ENCODE measurements around the gene ENO1.

Gene ENO1

GRCh38 chr1:8822373-8823294 lies 55.9 kb downstream of the ENO1 start (continued):
- 0 out of 2 replicates have a peak, but pooled peaks have one; percentile 26 for TF ChIP-seq KLF8 (tag by site-specific recombination; IDR thresholded peaks at IDR 0.05)
- TF ChIP-seq ZNF114 (tag by site-specific recombination; IDR thresholded peaks at IDR 0.05) = no peak
- peak; percentile 66 for TF ChIP-seq KLF1 (tag by site-specific recombination; IDR thresholded peaks at IDR 0.05)
- TF ChIP-seq YY1 (tag by site-specific recombination; IDR thresholded peaks at IDR 0.05) = peak; percentile 34; the same call in 1 of the 2 replicates
- peak; percentile 62 for TF ChIP-seq ZBTB8A (tag by site-specific recombination; IDR thresholded peaks at IDR 0.05)
- peak; percentile 87 for TF ChIP-seq PRDM4 (tag by site-specific recombination; IDR thresholded peaks at IDR 0.05)
- peak; percentile 75 for TF ChIP-seq ZSCAN16 (tag by site-specific recombination; IDR thresholded peaks at IDR 0.05)
- 0 out of 2 replicates have a peak, but pooled peaks have one; percentile 48 for TF ChIP-seq ZNF133 (tag by site-specific recombination; IDR thresholded peaks at IDR 0.05)
- TF ChIP-seq KLF10 (tag by site-specific recombination; IDR thresholded peaks at IDR 0.05) = peak; percentile 85
- TF ChIP-seq, protein P1, sequence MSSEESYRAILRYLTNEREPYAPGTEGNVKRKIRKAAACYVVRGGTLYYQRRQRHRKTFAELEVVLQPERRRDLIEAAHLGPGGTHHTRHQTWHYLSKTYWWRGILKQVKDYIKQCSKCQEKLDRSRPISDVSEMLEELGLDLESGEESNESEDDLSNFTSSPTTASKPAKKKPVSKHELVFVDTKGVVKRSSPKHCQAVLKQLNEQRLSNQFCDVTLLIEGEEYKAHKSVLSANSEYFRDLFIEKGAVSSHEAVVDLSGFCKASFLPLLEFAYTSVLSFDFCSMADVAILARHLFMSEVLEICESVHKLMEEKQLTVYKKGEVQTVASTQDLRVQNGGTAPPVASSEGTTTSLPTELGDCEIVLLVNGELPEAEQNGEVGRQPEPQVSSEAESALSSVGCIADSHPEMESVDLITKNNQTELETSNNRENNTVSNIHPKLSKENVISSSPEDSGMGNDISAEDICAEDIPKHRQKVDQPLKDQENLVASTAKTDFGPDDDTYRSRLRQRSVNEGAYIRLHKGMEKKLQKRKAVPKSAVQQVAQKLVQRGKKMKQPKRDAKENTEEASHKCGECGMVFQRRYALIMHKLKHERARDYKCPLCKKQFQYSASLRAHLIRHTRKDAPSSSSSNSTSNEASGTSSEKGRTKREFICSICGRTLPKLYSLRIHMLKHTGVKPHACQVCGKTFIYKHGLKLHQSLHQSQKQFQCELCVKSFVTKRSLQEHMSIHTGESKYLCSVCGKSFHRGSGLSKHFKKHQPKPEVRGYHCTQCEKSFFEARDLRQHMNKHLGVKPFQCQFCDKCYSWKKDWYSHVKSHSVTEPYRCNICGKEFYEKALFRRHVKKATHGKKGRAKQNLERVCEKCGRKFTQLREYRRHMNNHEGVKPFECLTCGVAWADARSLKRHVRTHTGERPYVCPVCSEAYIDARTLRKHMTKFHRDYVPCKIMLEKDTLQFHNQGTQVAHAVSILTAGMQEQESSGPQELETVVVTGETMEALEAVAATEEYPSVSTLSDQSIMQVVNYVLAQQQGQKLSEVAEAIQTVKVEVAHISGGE (tag by site-specific recombination; conservative IDR thresholded peaks at IDR 0.05; ENCODE audit: low read depth) = peak; percentile 84
- TF ChIP-seq HIC1 (tag by site-specific recombination; IDR thresholded peaks at IDR 0.05) = no peak; the same call in 1 of the 2 replicates
- TF ChIP-seq MYNN (tag by site-specific recombination; IDR thresholded peaks at IDR 0.05; ENCODE audit: borderline replicate concordance) = peak; percentile 92
- peak; percentile 43; the same call in 1 of the 2 replicates for TF ChIP-seq MZF1 (tag by site-specific recombination; IDR thresholded peaks at IDR 0.05; ENCODE audit: borderline replicate concordance)
- TF ChIP-seq HOXA7 (CRISPR knock-in tag; IDR thresholded peaks at IDR 0.05; ENCODE audit: borderline replicate concordance) = no peak
- TF ChIP-seq FEZF1 (tag by site-specific recombination; IDR thresholded peaks at IDR 0.05) = peak; percentile 92
- TF ChIP-seq OSR2 (tag by site-specific recombination; IDR thresholded peaks at IDR 0.05) = peak; percentile 90
- peak; percentile 54; the same call in 1 of the 2 replicates for TF ChIP-seq ZBTB17 (tag by site-specific recombination; IDR thresholded peaks at IDR 0.05)
- TF ChIP-seq ZNF629 (tag by site-specific recombination; IDR thresholded peaks at IDR 0.05) = peak; percentile 80
- peak; percentile 94 for TF ChIP-seq HOXD13 (CRISPR knock-in tag; IDR thresholded peaks at IDR 0.05; ENCODE audit: borderline replicate concordance)
- no peak for TF ChIP-seq ZNF548 (tag by site-specific recombination; IDR thresholded peaks at IDR 0.05)
- TF ChIP-seq ZNF24 (tag by site-specific recombination; IDR thresholded peaks at IDR 0.05) = peak; percentile 92
- peak; percentile 50; the same call in 1 of the 2 replicates for TF ChIP-seq YY2 (tag by site-specific recombination; IDR thresholded peaks at IDR 0.05)
- TF ChIP-seq, protein P2, sequence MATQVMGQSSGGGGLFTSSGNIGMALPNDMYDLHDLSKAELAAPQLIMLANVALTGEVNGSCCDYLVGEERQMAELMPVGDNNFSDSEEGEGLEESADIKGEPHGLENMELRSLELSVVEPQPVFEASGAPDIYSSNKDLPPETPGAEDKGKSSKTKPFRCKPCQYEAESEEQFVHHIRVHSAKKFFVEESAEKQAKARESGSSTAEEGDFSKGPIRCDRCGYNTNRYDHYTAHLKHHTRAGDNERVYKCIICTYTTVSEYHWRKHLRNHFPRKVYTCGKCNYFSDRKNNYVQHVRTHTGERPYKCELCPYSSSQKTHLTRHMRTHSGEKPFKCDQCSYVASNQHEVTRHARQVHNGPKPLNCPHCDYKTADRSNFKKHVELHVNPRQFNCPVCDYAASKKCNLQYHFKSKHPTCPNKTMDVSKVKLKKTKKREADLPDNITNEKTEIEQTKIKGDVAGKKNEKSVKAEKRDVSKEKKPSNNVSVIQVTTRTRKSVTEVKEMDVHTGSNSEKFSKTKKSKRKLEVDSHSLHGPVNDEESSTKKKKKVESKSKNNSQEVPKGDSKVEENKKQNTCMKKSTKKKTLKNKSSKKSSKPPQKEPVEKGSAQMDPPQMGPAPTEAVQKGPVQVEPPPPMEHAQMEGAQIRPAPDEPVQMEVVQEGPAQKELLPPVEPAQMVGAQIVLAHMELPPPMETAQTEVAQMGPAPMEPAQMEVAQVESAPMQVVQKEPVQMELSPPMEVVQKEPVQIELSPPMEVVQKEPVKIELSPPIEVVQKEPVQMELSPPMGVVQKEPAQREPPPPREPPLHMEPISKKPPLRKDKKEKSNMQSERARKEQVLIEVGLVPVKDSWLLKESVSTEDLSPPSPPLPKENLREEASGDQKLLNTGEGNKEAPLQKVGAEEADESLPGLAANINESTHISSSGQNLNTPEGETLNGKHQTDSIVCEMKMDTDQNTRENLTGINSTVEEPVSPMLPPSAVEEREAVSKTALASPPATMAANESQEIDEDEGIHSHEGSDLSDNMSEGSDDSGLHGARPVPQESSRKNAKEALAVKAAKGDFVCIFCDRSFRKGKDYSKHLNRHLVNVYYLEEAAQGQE (tag by site-specific recombination; IDR thresholded peaks at IDR 0.05) = 0 out of 2 replicates have a peak, but pooled peaks have one; percentile 18
